Endothelial cell of umbilical vein (primary cell): Measurements from ENCODE around the gene NAP1L4. TPM values are rescaled to one million over a fixed set of nuclear protein-coding genes. Genes with fewer than 3 reads are reported as not detected.

Experiments
- BruUV-seq: library from RNA; stranded (reverse); fragments of 400-500 nt; replicated peaks from 2 replicates; lab custom pipeline; 2021; lab: Mats Ljungman, UMichigan
- CTCF ChIA-PET: fragments of 300-600, 350-600 bp; sonication (Branson Sonifier 250); formaldehyde crosslinking; loops from one replicate; lab custom pipeline; 2021; ENCODE audit warnings: antibody characterized with exemption, inconsistent platforms; lab: Charles Lee
- POLR2A ChIA-PET: fragments of 300-600, 350-600 bp; sonication (Branson Sonifier 250); formaldehyde crosslinking; loops from one replicate; lab custom pipeline; 2021; ENCODE audit warnings: antibody characterized with exemption, inconsistent platforms; lab: Charles Lee
- DNase-seq: peaks from one replicate; pipeline ENCODE4 v3.0.0-alpha.2; 2011; ENCODE audit warnings: low read depth, low spot score
- FAIRE-seq: peaks from 2 replicates; lab custom pipeline; 2011; peaks lifted over from hg19 to GRCh38; lab: Jason Lieb, UNC
- H2AFZ ChIP-seq: 2 replicates; pipeline ENCODE4 v1.6.0; 2012; ENCODE audit warnings: low read depth, low read length, control low read depth, inconsistent platforms
- H3K27ac ChIP-seq: 2 replicates; pipeline ENCODE4 v1.5.1; 2011; ENCODE audit warnings: low read depth, mild to moderate bottlenecking, control low read depth, low read length, moderate library complexity; ENCODE audit not compliant: insufficient read depth
- H3K27me3 ChIP-seq, 2 experiments: 2 replicates each; pipeline versions ENCODE4 v1.6.0 to v1.6.1; 2011; ENCODE audit warnings: low read length in 2 of 2, mixed read lengths in 1 of 2; ENCODE audit not compliant: control insufficient read depth in 2 of 2, insufficient read depth in 2 of 2
- H3K36me3 ChIP-seq, 2 experiments: 2 replicates in 1 of 2; 3 replicates in 1 of 2; pipeline ENCODE4 v1.5.1; 2011; ENCODE audit warnings: low read length in 2 of 2, mild to moderate bottlenecking in 1 of 2, moderate library complexity in 1 of 2; ENCODE audit not compliant: control insufficient read depth in 2 of 2, insufficient read depth in 2 of 2; ENCODE audit errors: extremely low read depth in 1 of 2
- H3K4me1 ChIP-seq: 3 replicates; pipeline ENCODE4 v1.5.1; 2011; ENCODE audit warnings: mild to moderate bottlenecking, low read length; ENCODE audit not compliant: control insufficient read depth, insufficient read depth; ENCODE audit errors: extremely low read depth
- H3K4me2 ChIP-seq: 2 replicates; pipeline ENCODE4 v1.6.1; 2011; ENCODE audit warnings: low read length, control low read depth, mixed read lengths; ENCODE audit not compliant: insufficient read depth
- H3K4me3 ChIP-seq, 3 experiments: fragments of 200-600 bp in 1 of 3; sonication (generic), shearing (Covaris generic) in 1 of 3; replicated peaks in 1 of 3; 2 replicates each; pipeline ENCODE4 v1.5.1; 2011 to 2016; ENCODE audit warnings: control low read depth in 3 of 3, low read length in 3 of 3, mild to moderate bottlenecking in 2 of 3, inconsistent platforms in 1 of 3, low read depth in 1 of 3, moderate library complexity in 1 of 3; ENCODE audit not compliant: insufficient read depth in 1 of 3
- H3K79me2 ChIP-seq: 2 replicates; pipeline ENCODE4 v1.6.0; 2012; ENCODE audit warnings: low read length, inconsistent platforms; ENCODE audit not compliant: control insufficient read depth, insufficient read depth
- H3K9ac ChIP-seq: replicated peaks from 2 replicates; pipeline ENCODE3; 2011; ENCODE audit warnings: low read length, control low read depth; ENCODE audit not compliant: insufficient read depth; ENCODE audit errors: extremely low read depth
- H3K9me1 ChIP-seq: replicated peaks from 3 replicates; pipeline ENCODE4 v1.6.0; 2011; ENCODE audit warnings: mild to moderate bottlenecking, low read length; ENCODE audit not compliant: control insufficient read depth, insufficient read depth; ENCODE audit errors: extremely low read depth
- H3K9me3 ChIP-seq: replicated peaks from 2 replicates; pipeline ENCODE4 v1.5.1; 2012; ENCODE audit warnings: low read length, inconsistent platforms; ENCODE audit not compliant: control insufficient read depth, insufficient read depth
- H4K20me1 ChIP-seq: replicated peaks from 2 replicates; pipeline ENCODE3; 2011; ENCODE audit warnings: mild to moderate bottlenecking, low read length; ENCODE audit not compliant: control insufficient read depth, insufficient read depth; ENCODE audit errors: extremely low read depth
- CTCF ChIP-seq, 2 donors: IDR thresholded peaks; 1 replicate in 1 of 2; 2 replicates in 1 of 2; pipeline ENCODE4 v1.5.1; 2011; ENCODE audit warnings: low read length in 2 of 2, mild to moderate bottlenecking in 2 of 2, moderate library complexity in 2 of 2, control low read depth in 1 of 2, inconsistent platforms in 1 of 2, low read depth in 1 of 2; ENCODE audit not compliant: insufficient read depth in 1 of 2; ENCODE audit errors: extremely low read depth in 1 of 2
- EZH2 ChIP-seq: IDR thresholded peaks from 2 replicates; pipeline ENCODE4 v1.6.1; 2012; ENCODE audit warnings: borderline replicate concordance, low read depth, mild to moderate bottlenecking, moderate library complexity, low read length, inconsistent platforms; ENCODE audit not compliant: severe bottlenecking
- FOS ChIP-seq: IDR thresholded peaks from 2 replicates; pipeline ENCODE4 v1.6.1; 2011; ENCODE audit warnings: mild to moderate bottlenecking, low read length, moderate library complexity, borderline replicate concordance; ENCODE audit not compliant: insufficient read depth
- GATA2 ChIP-seq: IDR thresholded peaks from 2 replicates; pipeline ENCODE4 v1.7.0; 2011; ENCODE audit warnings: low read depth, mild to moderate bottlenecking, moderate library complexity, mixed read lengths, low read length; ENCODE audit not compliant: insufficient read length, insufficient read depth
- JUN ChIP-seq: IDR thresholded peaks from 2 replicates; pipeline ENCODE4 v1.6.1; 2011; ENCODE audit warnings: borderline replicate concordance, low read depth; ENCODE audit not compliant: insufficient read length, insufficient read depth
- MAX ChIP-seq: IDR thresholded peaks from 2 replicates; pipeline ENCODE4 v1.6.1; 2011; ENCODE audit not compliant: insufficient read depth, insufficient read length
- MYC ChIP-seq: IDR thresholded peaks from one replicate; pipeline ENCODE4 v1.6.1; 2011; ENCODE audit warnings: mild to moderate bottlenecking, low read depth, low read length
- POLR2A ChIP-seq: IDR thresholded peaks from 2 replicates; pipeline ENCODE4 v1.6.1; 2012; ENCODE audit warnings: low read depth, mild to moderate bottlenecking, control low read depth, low read length
- POLR2AphosphoS5 ChIP-seq: IDR thresholded peaks from 2 replicates; pipeline ENCODE4 v1.6.1; 2012; ENCODE audit warnings: low read depth, mild to moderate bottlenecking, control low read depth, low read length, moderate library complexity; ENCODE audit not compliant: insufficient read depth
- dilution Hi-C: fragments of 300-500 bp; cut with MboI; formaldehyde crosslinking; loops from one replicate; pipeline ENCODE4 v1.15.0; 2019; ENCODE audit warnings: low sequenced_read_pairs; ENCODE audit not compliant: extremely low pct_ligation_motif_present
- intact Hi-C: fragments of 100-400 bp; cut with micrococcal nuclease; formaldehyde crosslinking; loops from one replicate; pipeline ENCODE4 v1.10.0; 2022
- polyA plus RNA-seq, 4 experiments: library from polyadenylated mRNA; depleted of rRNA in 3 of 4; stranded (reverse) in 3 of 4; unstranded in 1 of 4; fragments of >200 nt; gene quantifications; 2 replicates each; pipeline versions ENCODE4 v1.2.1 to v1.2.3, GENCODE V29; 2011 to 2012; ENCODE audit warnings: missing spikeins in 1 of 4
- total RNA-seq: library from RNA; stranded (reverse); gene quantifications from 2 replicates; pipeline ENCODE4 v1.2.3, GENCODE V29; 2021

NAP1L4 gene
- total and polyA plus RNA-seq, 2 donors (not counting 3 experiments of a cell fraction or from before 2014, with no cell fraction given): 100.0 to 177 TPM

DNA sequence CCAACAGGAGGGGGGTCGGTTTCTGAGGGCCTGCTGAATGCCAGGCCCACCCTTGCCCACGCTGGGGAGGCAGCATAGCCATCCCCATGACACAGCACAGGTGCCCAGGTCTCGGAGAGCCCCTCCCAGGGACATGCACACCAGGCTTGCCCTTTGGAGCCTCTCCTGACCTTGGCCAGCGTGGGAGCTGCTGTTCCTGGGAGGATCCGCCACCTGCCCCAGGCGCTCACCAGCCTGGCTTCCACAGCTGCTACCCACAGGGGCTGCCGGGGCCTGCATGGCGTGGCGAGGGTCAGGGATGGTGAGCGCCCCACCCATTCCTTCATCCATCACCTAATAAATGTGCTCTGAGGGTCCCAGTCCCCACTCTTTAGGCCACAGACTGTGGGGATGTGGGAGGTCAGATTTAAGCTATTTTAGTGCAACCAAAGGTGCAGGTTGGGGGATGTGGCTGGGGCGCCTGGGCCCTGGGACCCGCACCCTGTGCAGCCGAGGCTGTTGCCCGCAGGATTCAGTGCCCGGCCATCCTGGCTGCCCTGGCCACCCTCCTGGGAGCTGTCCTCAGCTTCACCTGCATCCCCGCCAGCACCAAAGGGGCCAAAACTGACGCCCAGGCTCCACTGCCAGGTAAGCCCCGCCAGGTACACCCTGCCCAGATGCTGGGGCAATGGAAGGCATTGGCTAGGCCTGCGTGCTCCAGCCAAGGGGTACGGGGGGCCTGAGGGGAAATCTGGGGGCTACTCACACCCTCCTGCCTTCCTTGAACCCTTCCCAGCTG is 75.8 kb downstream of the NAP1L4 start:
- no peak for FAIRE-seq
- Histone ChIP-seq H3K27me3 (no peaks in the 10 kb centered on the region), H3K9ac (no peak overlapping the region), H3K4me3 (no peak overlapping the region), H3K79me2 (no peaks in the 10 kb centered on the region), H3K9me1 (no peaks in the 10 kb centered on the region), H3K36me3 (no peaks in the 10 kb centered on the region), H3K9me3 (no peaks in the 10 kb centered on the region), H4K20me1 (no peaks in the 10 kb centered on the region), H3K27ac (no peak overlapping the region), H3K4me1 (no peaks in the 10 kb centered on the region), H3K4me2 (no peak overlapping the region), H2AFZ (no peak overlapping the region)
- ChIA-PET CTCF (interaction anchor here (1.2 kb wide), 1 partner anchor 13 kb away, joined by 4 read pairs; no protein-coding TSS in a partner anchor), POLR2A (interaction anchor here (1.5 kb wide), 1 partner anchor 13 kb away, joined by 3 read pairs; the partner anchor contains the start of gene PHLDA2)
- no peak for TF ChIP-seq GATA2
- TF ChIP-seq EZH2: no peak
- no peak for TF ChIP-seq POLR2A
- no peak for TF ChIP-seq MAX
- TF ChIP-seq CTCF (IDR thresholded peaks at IDR 0.05; ENCODE audit: extremely low read depth in 1 of 2, insufficient read depth in 1 of 2, low read depth in 1 of 2, low read length in 2 of 2): no peak
- TF ChIP-seq FOS: no peak
- TF ChIP-seq POLR2AphosphoS5: no peak
- TF ChIP-seq MYC: no peak
- no peak for TF ChIP-seq JUN
- no peak for DNase-seq
- intact Hi-C loops (no loop called here), dilution Hi-C loops (no loop called here)
- BruUV-seq: no TSS peak
